Activated T-cell treated with anti-CD3 and anti-CD28 coated beads for 1 hour (primary cell): ENCODE data around the gene ATF7IP.
"Not testable (repeated sequence)": the region's sequence is repeated elsewhere in the genome, so short reads cannot be mapped to it uniquely, and the experiment has no call there.

Experiments
- DNase-seq: peaks from one replicate; pipeline ENCODE4 v3.0.0-alpha.2; 2020; ENCODE audit warnings: low read depth

The ATF7IP gene

GRCh38 chr12:14379508-14379907 lies 14.0 kb downstream of the ATF7IP start:
- DNase-seq, result no peak

GRCh38 chr12:14384783-14385638 lies 19.5 kb downstream of the ATF7IP start:
- peak; percentile 26 for DNase-seq

- no peak for DNase-seq
Observed at GRCh38 chr12:14387219-14387871, 21.9 kb downstream of the ATF7IP start.

GRCh38 chr12:14390449-14390848 lies 25.0 kb downstream of the ATF7IP start:
- no peak for DNase-seq

GRCh38 chr12:14390870-14391530 lies 25.5 kb downstream of the ATF7IP start:
- no peak for DNase-seq

GRCh38 chr12:14393751-14394150 lies 28.3 kb downstream of the ATF7IP start:
- no peak for DNase-seq

GRCh38 chr12:14394317-14395073 lies 29.0 kb downstream of the ATF7IP start:
- no peak for DNase-seq

- no peak for DNase-seq
Observed at GRCh38 chr12:14395074-14395778, 29.7 kb downstream of the ATF7IP start.

- no peak for DNase-seq
Observed at GRCh38 chr12:14396071-14396470, 30.6 kb downstream of the ATF7IP start.

GRCh38 chr12:14399871-14400270 lies 34.4 kb downstream of the ATF7IP start:
- no peak for DNase-seq

GRCh38 chr12:14400599-14400998 lies 35.1 kb downstream of the ATF7IP start:
- no peak for DNase-seq

GRCh38 chr12:14401267-14401666 lies 35.8 kb downstream of the ATF7IP start:
- DNase-seq, result not testable (repeated sequence)

GRCh38 chr12:14402697-14403096 lies 37.2 kb downstream of the ATF7IP start:
- no peak for DNase-seq

GRCh38 chr12:14403293-14403692 lies 37.8 kb downstream of the ATF7IP start:
- DNase-seq, result no peak

GRCh38 chr12:14403711-14404196 lies 38.3 kb downstream of the ATF7IP start:
- DNase-seq, result no peak

- not testable (repeated sequence) for DNase-seq
Observed at GRCh38 chr12:14405407-14405806, 39.9 kb downstream of the ATF7IP start.

- DNase-seq, result no peak
Observed at GRCh38 chr12:14408208-14408607, 42.7 kb downstream of the ATF7IP start.

- no peak for DNase-seq
Observed at GRCh38 chr12:14410177-14410576, 44.7 kb downstream of the ATF7IP start.

GRCh38 chr12:14410841-14411569 lies 45.5 kb downstream of the ATF7IP start:
- no peak for DNase-seq

GRCh38 chr12:14416658-14417057 lies 51.2 kb downstream of the ATF7IP start:
- no peak for DNase-seq

- peak; percentile 23 for DNase-seq
Observed at GRCh38 chr12:14417715-14418114, 52.2 kb downstream of the ATF7IP start.
